Activated B cell treated with CpG ODN at 0.5 μM for 24 hours (primary cell): ENCODE data around the gene ITGA1. TPM values are rescaled to one million over a fixed set of nuclear protein-coding genes. Genes with fewer than 3 reads are reported as not detected.

Source experiments
- ATAC-seq: fragments of 200-7000 bp; cut with Tn5 transposase; one replicate; pipeline ENCODE4 v1.10.0; 2021; ENCODE audit warnings: low read depth, mild to moderate bottlenecking, moderate library complexity
- CTCF ChIA-PET: fragments of 350-600 bp; sonication (Branson Sonifier 250); formaldehyde crosslinking; loops from one replicate; lab custom pipeline; 2021; ENCODE audit warnings: antibody characterized with exemption; lab: Charles Lee
- POLR2A ChIA-PET: fragments of 350-600 bp; sonication (Branson Sonifier 250); formaldehyde crosslinking; loops from one replicate; lab custom pipeline; 2021; ENCODE audit warnings: antibody characterized with exemption; lab: Charles Lee
- DNase-seq: peaks from one replicate; pipeline ENCODE4 v3.0.0; 2022
- H3K27ac Mint-ChIP-seq: one replicate; pipeline ENCODE4 v1.8.0; 2020; ENCODE audit warnings: mixed read lengths
- H3K27me3 Mint-ChIP-seq: one replicate; pipeline ENCODE4 v1.8.0; 2021; ENCODE audit warnings: mixed read lengths
- H3K36me3 Mint-ChIP-seq: one replicate; pipeline ENCODE4 v1.8.0; 2021; ENCODE audit warnings: low read depth, mixed read lengths
- H3K4me1 Mint-ChIP-seq: one replicate; pipeline ENCODE4 v1.8.0; 2021; ENCODE audit warnings: mixed read lengths
- H3K4me3 Mint-ChIP-seq: one replicate; pipeline ENCODE4 v1.8.0; 2020; ENCODE audit warnings: mild to moderate bottlenecking, mixed read lengths
- H3K9me3 Mint-ChIP-seq: one replicate; pipeline ENCODE4 v1.8.0; 2020; ENCODE audit warnings: mixed read lengths
- intact Hi-C: fragments of 100-400 bp; cut with micrococcal nuclease; formaldehyde crosslinking; loops from one replicate; pipeline ENCODE4 v1.15.1; 2024
- total RNA-seq: library from RNA; stranded (reverse); gene quantifications from 2 replicates; pipeline ENCODE4 v1.2.3, GENCODE V29; 2022
- TF ChIP-seq, protein P1 (sequence below): fragments of 200-600 bp; IDR thresholded peaks from one replicate; pipeline ENCODE4 v1.8.0; 2022; ENCODE audit warnings: antibody characterized with exemption, mild to moderate bottlenecking

The ITGA1 gene
- total RNA-seq, 1 donor from 2014 or later = 34.0 TPM

DNA sequence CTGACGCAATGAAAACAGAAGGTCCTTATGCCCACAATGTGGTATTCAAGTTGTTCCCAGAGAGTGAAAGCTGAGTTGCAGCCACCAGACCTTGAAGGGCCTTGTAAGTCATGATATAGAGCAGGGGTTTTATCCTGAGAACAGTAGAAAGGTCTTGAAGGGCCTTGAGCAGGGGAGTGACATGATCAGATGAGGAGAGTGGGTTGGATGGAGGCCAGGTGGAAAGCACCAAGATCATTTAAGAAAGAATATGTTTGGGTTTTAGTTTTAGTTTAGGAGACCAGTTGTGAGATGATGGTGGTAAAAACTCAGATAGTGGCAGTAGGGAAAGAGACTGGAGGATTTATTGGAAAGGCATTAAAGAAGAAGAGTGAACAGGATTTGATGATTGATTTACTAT, 207.4 kb downstream of the ITGA1 start:
- ChIA-PET CTCF (no interaction called here), POLR2A (no interaction called here)
- intact Hi-C loops = no loop called here
- peaks cover 2% of the 10 kb centered on the region for H3K4me1 Mint-ChIP-seq
- no peak overlapping the region for H3K27ac Mint-ChIP-seq
- no peaks in the 10 kb centered on the region for H3K9me3 Mint-ChIP-seq
- ATAC-seq = no peak
- TF ChIP-seq, protein P1, sequence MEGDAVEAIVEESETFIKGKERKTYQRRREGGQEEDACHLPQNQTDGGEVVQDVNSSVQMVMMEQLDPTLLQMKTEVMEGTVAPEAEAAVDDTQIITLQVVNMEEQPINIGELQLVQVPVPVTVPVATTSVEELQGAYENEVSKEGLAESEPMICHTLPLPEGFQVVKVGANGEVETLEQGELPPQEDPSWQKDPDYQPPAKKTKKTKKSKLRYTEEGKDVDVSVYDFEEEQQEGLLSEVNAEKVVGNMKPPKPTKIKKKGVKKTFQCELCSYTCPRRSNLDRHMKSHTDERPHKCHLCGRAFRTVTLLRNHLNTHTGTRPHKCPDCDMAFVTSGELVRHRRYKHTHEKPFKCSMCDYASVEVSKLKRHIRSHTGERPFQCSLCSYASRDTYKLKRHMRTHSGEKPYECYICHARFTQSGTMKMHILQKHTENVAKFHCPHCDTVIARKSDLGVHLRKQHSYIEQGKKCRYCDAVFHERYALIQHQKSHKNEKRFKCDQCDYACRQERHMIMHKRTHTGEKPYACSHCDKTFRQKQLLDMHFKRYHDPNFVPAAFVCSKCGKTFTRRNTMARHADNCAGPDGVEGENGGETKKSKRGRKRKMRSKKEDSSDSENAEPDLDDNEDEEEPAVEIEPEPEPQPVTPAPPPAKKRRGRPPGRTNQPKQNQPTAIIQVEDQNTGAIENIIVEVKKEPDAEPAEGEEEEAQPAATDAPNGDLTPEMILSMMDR = no peak
- DNase-seq = no peak
- peaks cover 16% of the 10 kb centered on the region for H3K27me3 Mint-ChIP-seq
- no peaks in the 10 kb centered on the region for H3K36me3 Mint-ChIP-seq
- no peak overlapping the region for H3K4me3 Mint-ChIP-seq

DNA sequence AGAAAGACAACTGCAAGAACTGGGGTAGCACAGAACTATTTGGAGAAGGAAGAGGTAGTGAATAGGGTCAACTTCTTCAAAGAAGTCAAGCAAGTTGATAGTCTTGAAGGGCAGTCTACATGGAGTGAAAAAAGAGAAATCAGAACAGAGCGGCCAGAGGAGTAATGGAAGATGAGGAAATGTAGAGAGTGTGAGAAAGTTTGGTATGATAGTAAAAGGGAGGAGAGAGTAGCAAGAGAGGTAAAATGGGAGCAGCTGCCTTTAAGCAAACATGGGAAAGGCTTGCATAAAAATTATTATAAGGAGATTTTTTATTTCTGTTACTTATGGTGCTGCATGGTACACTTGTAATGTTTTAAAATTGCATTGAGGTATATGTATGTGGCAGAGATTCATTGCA, 208.2 kb downstream of the ITGA1 start:
- ATAC-seq = no peak
- no peaks in the 10 kb centered on the region for H3K4me1 Mint-ChIP-seq
- ChIA-PET POLR2A (no interaction called here), CTCF (no interaction called here)
- no peaks in the 10 kb centered on the region for H3K9me3 Mint-ChIP-seq
- TF ChIP-seq, protein P1 = no peak
- H3K4me3 Mint-ChIP-seq = no peak overlapping the region
- no peaks in the 10 kb centered on the region for H3K36me3 Mint-ChIP-seq
- DNase-seq = no peak
- H3K27me3 Mint-ChIP-seq = peaks cover 14% of the 10 kb centered on the region
- H3K27ac Mint-ChIP-seq = no peak overlapping the region
- intact Hi-C loops = no loop called here

DNA sequence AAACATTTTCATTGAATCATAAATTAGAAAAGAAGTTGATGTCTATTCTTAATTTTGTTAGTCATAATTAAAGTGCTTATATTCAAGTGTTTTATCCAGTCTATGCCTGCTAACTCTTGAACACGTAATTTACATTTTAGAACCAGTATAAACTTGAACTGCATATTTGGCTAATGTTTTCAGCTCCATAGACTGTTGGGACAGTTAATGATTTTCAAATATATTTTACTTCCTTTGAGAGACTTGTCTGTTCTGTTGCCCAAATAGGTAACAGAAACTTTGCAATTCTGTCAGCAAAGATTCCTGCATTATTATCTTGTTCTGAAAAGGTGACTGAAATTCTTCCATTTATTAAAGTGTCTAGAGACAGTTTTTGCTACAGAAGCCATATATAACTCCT, 209.3 kb downstream of the ITGA1 start:
- H3K27ac Mint-ChIP-seq = no peak overlapping the region
- TF ChIP-seq, protein P1 = no peak
- ChIA-PET CTCF (no interaction called here), POLR2A (no interaction called here)
- H3K9me3 Mint-ChIP-seq = no peaks in the 10 kb centered on the region
- H3K4me3 Mint-ChIP-seq = no peak overlapping the region
- no peak for DNase-seq
- no peak for ATAC-seq
- H3K36me3 Mint-ChIP-seq = no peaks in the 10 kb centered on the region
- intact Hi-C loops = no loop called here
- H3K27me3 Mint-ChIP-seq = peaks cover 14% of the 10 kb centered on the region
- H3K4me1 Mint-ChIP-seq = no peaks in the 10 kb centered on the region

DNA sequence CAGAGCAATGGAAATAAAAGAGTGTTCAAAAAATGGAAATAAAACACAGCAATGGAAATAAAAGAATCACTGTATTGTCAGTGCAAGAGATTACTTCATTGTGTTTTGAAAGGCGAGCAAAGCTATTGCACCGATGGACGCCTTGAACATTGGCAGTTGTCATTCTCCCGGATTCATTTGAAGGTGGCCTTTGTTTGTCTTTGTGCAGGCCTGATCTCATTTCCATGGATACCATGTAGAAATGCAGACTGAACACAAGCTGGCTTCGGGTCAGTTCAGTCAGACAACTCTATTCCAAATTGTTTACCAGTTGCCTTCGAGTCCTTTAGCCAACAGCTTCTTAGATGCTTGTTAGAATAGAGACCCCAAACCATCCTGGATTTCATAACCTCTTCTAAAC, 209.7 kb downstream of the ITGA1 start:
- H3K27me3 Mint-ChIP-seq = peaks cover 9% of the 10 kb centered on the region
- TF ChIP-seq, protein P1 = no peak
- DNase-seq (no peak), ATAC-seq (no peak)
- intact Hi-C loops = no loop called here
- CTCF ChIA-PET = no interaction called here
- H3K4me3 Mint-ChIP-seq = no peak overlapping the region
- POLR2A ChIA-PET = no interaction called here
- H3K4me1 Mint-ChIP-seq = no peaks in the 10 kb centered on the region
- no peaks in the 10 kb centered on the region for H3K9me3 Mint-ChIP-seq
- no peaks in the 10 kb centered on the region for H3K36me3 Mint-ChIP-seq
- no peak overlapping the region for H3K27ac Mint-ChIP-seq

DNA sequence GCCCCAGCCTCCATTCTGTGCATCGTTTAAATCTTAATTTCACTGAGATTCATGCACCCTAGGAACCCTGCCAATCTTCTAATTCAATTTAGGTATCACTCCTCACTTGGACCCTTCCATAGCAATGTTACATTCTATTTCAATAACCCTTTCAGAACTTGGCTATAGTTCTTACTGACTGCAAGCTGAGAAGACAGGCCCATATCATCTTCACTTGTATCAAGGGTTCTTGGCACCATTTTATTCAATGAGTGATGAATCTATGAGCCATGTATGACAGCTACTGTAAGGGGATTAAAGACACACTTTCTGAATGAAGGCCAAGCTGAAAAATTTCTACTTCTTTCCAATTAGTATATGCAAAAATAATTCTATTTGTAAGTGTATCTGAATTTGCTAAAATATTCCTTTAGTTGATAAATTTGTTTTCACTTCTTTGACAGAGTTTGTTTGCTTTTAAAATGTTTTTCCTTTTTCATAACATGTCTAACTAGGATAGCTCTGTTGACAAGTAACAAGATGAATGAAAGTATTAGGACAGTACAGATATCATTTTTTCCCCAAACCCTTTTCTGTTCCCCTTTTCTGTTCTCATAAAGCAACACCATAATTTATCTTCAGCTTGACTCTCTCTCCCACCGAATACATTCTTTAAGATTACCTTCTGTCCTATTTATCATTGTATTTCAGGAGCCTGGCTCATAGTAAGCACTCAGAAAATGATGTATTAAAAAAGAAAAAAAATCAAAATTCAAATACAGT, 211.0 kb downstream of the ITGA1 start:
- no peak for ATAC-seq
- CTCF ChIA-PET = no interaction called here

More for the DNA sequence above, 211.0 kb downstream of the ITGA1 start:
- Mint-ChIP-seq H3K9me3 (no peaks in the 10 kb centered on the region), H3K4me3 (no peak overlapping the region), H3K27ac (no peak overlapping the region), H3K27me3 (peaks cover 7% of the 10 kb centered on the region), H3K36me3 (no peaks in the 10 kb centered on the region), H3K4me1 (no peaks in the 10 kb centered on the region)
- POLR2A ChIA-PET = no interaction called here
- TF ChIP-seq, protein P1 = no peak
- intact Hi-C loops = no loop called here
- no peak for DNase-seq
